ENCODE measurements around the gene DNAH6.
"Not testable (repeated sequence)": the region's sequence is repeated elsewhere in the genome, so short reads cannot be mapped to it uniquely, and the experiment has no call there.

Gene DNAH6

DNA sequence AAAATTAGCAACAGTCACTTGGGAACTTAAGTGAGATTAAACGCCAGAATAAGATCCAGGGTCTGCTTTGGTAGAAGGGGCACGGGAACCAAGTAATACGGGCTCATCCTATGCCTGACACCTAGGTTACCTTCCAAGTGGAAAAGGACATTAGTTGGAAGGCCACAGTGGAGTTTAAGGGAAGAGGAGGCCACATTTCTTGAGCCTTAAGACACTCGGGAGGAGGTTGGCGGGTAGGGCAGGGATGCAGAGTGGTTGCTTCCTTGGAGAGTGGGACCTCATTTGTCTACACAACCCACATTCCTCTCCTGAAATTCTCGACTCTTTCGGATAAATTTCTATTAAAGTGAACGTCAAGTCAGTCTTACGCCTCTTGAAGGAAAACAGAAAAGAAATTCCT lies 510 bp upstream of the DNAH6 start:
- DNase-seq, result no peak

DNA sequence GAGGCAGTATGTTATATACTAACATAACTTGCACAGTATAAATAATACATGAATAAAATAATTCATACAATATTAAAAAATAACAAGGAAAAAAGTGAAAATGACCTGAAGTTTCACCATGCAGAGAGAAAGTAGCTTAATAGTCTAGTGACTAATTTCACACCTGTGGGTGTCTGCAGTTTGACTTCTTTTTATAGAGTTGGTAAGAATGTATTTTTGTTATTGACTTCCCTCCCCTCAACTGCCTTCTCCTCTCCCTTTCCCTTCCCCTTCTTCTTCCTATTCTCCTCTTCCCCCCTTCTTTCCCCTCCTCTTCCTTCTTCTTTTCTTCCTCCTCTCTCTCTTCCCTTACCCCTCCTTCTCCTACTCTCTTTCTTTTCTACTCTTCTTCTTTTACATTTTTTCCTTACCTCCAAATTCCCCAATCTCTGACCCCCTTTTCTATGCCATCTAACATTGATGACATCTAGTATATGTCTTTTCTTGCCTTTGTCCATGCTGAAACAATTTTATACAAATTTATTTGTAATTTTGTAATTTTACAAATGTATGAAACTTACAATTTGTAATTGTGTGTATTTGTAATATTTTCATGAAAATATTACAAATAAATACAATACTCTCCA lies 3.1 kb downstream of the DNAH6 start:
- no peak for DNase-seq

DNA sequence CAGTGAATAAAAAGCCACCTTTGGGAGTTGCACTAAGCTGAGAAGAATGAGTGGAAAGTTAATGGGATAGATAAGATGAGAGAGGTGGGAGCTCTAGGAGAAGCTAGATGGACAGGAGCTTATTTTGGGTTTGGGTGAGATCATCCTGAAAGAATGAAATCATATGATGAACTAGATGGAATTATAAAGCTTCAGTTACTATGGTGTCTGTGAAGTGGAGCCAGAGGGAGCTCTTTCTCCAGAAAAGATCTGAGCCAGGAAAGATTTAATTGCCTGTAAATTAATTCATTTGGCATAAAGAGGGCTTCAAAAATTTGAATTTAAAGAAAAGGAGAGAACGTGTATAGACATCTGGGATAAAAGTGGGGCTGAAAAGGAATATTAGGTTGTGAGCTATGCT lies 10.3 kb downstream of the DNAH6 start:
- DNase-seq, result no peak

DNA sequence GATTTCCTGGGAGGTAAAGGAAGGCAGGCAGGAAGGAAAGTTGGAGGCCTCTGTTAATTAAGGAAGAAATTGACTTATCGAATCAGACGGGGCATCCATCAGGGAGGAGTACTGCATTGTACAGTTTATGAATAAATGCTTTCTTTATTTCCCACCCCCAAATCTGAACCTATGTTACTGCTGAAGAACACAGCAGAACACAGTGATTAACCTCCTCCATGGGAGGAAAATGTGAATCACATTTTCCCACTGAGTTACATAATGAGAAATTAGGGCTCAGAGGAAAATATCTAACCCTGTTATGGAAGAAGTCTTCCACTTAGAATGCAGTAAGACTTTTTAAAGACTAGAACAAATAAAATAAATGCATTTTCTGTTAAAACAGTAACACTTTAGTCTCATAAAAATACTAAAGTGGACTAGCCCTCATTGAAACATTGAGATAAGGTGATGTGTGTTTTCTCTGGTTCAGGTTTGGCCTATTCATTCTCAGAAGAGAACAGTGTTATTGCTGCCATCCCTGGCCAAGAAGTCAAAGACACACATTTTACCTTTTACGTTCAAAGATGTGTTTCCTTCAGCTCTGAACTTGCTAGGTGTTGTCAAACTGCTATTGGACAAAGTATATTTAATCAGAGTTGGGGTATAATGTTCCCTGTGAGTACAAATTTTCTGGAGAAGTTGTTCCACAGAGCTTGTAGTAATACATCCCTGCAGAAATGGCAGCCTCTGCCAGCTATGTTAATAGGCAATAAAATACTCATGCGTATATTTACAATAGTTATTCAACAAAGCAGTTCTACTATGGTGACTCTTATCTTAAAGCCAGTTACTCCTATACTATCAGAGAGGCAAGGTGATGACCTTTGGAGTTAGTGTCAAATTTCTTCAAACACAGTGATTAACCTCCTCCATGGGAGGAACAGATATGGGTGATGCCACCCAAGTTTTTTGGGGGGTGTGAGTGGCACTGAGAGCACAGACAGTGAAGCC lies 11.1 kb downstream of the DNAH6 start:
- DNase-seq, result no peak

DNA sequence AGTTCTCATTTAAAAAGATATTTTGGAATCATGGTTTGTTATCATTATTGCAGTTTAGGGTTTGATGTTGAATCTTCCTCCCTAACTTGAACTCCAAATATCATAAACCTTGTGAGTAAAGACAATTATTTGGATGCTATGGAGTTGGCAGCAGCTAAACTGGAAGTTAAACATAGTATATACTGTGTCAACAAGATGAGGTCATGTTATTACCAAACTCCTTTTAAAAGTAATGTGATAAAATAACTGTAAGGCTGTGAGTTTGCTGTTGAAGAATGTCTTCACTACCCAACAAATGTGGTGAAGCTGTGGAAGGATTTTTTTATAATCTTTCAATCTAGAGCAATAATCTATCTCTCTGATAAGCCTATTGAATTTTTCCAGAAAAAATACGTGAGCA lies 16.0 kb downstream of the DNAH6 start:
- no peak for DNase-seq

DNA sequence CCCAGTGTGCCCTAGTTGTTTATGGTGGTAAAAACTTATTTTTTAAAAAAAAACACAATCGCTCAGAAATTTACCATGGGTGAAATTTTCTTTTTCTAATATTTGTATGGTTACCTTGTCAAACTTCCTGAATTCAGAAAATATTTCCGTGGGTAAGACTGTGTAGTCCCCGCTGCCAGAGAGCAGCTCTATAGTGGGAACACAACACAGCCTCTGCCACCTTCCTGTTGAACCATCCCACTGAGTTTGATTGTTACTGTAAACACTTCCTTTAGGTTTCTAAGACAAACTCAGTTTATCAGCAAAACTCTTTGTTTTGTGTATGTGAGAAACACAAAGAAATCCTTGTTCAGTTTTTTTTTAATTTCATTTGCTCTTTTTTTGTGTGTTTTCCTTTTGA lies 17.9 kb downstream of the DNAH6 start:
- DNase-seq, result no peak

DNA sequence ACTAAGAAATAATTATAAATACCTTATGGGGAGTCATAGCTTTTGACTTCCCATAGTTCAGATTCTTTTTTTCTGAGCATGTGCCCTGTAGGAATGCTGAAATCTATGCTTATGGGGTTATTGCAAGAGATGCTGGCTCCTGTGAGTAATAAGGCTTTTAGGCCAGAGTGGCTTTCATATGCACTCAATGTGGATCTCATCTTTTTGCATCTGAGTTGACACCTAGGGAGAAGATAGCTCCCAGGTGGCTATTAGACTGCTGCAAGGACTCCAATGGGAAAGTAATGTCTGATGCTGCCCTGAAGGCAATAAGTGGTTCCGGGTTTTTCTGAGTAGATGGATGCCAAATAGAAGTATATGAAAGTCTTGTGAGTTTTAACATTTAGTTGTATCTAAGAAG lies 21.0 kb downstream of the DNAH6 start:
- no peak for DNase-seq

DNA sequence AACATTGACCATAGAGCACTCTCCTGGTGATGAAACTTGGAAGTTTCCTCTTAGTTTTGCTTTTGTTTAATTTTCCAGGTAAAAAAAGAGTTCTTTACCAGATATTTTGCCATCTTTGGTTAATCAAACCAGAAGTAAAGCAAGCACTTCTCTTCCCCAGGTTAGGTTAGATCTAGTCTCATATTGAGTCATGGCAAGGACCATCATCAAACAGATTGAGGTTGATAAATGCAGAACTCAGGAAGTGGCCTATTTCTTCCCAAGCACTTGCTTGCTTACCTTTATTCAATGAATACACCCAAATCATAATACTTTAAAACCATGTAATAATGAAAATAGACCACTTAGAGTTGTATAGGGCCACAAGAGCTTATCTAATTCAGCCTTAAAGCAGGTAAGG lies 23.4 kb downstream of the DNAH6 start:
- DNase-seq, result no peak

DNA sequence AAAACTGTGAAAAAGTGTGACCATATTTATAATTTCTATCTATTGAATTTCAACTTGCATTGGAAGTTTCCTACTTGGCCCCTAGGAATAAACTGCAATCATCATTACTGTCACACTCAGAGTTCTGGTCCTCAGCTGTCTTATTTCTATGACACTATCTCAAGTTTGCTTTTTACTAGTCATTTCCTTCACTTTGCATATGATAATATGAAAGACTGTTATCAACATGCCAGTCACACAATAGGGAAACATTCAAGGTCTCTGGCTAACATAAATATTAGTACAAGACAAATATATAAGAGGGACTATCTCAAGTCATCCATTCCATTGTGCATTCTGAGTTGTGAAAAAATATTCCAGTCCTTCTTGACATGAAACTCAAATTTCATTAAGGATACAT lies 28.7 kb downstream of the DNAH6 start:
- DNase-seq, result no peak

DNA sequence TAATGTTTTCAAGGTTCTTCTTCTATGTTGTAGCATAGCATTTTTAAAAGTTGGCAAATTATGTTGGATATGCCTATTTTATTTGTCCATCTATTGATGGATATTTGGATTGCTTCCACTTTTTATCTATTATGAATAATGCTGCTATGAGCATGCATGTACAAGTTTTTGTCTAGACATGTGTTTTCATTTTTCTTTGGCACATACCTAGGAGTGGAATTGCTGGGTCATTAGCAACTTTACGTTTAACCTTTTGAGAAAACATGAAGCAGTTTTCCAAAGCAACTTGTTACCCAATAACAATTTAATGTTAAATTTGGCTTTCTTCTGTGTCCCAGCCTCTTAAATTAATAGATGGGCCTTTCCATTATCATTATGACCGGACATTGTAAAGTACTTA lies 30.3 kb downstream of the DNAH6 start:
- DNase-seq, result no peak

DNA sequence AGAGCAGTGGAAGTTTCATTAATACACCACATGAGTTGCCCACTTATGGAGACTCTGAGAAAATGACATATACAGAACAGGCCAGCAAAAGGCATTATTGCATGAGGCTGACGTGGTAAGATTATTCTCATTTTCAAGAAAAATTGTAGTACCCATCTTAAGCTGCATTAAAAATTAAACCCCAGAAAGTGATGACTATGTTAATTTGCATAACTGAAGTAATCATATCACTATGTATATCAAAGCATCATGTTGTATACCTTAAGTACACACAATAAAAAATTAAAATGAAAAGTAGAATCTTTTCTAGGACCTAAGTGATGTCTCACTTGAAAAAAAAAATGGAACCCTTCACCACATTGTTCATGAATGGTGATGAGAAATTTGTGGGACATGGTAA lies 32.0 kb downstream of the DNAH6 start:
- DNase-seq, result no peak

DNA sequence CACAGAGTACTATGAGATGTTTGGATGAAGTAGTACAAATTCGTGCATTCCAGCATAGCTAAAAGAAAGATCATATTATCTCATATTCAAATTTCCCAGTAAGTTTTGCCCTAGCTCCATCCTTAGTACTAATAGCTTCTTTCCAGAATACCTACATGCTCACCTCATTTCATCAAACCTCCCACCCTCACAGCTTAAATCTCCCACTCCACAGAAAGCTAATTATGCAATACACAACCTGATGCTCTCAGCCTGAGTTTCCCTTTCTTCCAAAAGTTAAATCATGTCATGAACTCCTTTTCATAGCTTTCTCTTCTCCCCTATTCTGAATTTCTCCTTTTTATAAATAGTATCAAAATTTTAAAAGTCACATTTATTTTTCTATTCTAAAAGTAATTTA lies 34.6 kb downstream of the DNAH6 start:
- no peak for DNase-seq

DNA sequence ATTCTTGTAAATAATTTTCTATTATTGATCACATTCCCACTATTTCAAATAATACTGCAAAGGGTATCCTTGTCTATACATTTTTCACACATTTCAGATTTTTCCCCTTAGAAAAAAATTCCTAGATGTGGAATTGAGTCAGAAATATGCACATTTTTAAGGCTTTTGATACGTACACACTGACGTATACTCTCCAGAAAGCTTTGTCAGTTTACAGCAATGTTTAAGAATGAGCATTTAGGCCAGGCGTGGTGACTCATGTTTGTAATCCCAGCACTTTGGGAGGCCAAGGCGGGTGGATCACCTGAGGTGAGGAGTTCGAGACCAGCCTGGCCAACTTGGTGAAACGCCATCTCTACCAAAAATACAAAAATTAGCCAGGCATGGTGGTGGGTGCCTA lies 35.2 kb downstream of the DNAH6 start:
- DNase-seq, result not testable (repeated sequence)

DNA sequence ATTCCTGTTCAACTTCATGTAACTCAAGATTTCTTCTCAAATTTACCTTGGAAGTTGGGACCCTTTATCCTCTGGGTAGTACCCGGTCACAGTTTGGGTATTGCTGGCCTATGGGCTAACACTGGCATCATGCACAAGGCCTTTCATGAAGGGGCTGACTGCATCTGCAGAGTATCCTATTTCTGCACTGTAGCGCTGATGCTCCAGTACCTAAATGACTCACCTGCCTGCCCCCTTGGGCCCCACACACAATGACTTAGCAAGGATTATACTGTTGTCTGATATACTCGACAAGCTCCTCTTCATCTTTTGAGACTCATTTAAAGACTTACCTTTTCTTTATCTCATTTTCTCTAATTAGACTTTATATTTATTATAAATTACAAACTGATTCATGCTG lies 39.9 kb downstream of the DNAH6 start:
- no peak for DNase-seq

DNA sequence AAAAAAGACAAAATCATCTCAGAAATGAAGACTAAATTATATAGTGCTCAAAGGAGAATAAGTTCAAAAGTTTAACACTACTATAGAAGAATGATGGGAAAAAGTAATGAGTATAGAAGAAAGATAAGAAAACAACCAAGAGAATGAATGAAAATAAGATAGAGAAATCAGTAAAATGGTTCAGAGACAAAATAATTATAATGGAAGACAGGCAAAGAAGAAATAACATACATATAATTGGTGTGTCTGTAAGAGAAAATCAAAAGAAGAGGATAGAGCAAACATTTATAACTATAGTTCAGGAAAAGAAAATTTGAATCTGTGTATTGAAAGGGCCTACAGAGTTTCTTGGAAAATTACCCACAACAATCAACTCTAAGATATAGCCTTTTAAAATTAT lies 43.5 kb downstream of the DNAH6 start:
- DNase-seq, result no peak

DNA sequence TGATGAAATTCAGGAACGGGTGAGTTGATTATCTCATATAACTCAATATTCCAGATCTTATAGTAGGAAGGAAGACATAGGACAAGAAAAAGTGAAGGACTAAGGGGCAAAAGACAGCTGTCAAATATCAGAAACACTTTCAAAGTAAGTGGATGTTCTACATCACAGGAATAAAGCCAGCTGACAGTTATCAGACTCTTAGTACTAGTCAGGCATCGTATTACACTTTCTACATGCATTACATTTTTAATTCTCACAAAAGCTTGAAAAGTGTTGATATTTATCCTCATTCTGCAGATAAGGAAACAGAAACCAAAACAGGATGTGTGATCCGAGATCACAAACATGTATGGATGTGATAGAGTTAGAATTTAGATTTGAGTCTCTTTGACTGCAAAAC lies 63.4 kb downstream of the DNAH6 start:
- DNase-seq, result no peak

DNA sequence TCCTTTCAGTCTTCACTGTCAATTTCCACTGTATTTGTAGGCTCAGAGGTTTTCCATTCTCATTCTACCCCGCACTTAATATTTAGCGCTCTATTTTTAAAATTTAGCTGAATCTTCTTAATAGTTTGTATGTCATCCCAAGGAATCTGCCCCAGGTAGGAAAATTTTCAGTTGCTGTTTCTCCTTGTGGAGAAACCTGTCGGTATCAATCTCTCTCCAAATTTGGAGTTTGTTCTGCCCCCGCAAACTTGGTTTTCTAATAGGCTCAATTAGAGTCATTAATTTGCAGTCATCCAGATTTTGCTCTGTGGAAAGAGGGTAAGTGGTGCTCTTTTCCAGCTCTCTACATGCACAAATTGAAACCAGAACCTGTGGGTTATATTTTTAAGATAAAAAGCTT lies 87.6 kb downstream of the DNAH6 start:
- DNase-seq, result no peak

DNA sequence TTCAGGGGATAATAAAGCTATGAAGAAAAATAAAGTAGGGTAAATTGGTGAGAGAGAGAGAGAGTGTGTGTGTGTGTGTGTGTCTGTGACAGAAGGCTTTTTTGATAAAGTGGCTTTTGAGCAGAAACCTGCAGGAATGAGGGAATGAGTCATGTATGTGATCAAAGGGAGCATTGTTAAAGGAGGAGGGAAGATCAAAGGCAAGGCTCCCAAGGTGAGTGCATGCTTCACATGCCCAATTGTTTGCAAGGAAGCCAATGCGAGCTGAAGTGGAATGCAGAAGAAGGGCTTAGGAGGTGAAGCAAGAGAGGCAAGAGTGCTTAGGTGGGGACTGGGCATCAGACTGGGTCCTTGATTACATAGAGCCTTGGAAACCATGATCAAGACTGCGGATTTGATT lies 96.8 kb downstream of the DNAH6 start:
- no peak for DNase-seq

DNA sequence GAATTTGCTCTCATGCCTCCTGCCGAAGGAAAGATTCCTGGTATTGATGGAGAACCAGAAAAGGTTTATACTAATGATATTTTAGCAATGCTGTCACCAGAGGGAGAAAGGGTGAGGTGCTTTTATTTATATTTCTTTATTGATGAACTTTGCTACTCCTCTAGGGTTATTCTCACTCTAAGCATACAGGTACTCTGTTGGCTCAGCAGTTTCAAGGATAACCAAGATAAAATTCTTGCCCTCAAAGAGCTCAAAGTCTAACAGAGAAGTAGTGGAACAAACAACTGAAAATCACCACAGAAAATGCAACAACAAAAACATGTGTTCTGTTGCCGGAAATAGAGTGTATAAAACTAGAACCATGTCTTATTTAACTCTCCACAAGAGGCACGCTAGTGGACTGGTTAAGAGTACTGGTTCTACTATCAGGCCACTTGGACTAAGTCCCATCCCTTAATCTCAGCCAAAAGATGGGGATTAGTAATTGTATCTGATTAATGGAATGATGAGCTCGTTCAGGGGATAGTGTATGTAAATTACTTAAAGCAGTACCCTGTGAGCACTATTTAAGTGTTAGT lies 103.6 kb downstream of the DNAH6 start:
- no peak for DNase-seq

DNA sequence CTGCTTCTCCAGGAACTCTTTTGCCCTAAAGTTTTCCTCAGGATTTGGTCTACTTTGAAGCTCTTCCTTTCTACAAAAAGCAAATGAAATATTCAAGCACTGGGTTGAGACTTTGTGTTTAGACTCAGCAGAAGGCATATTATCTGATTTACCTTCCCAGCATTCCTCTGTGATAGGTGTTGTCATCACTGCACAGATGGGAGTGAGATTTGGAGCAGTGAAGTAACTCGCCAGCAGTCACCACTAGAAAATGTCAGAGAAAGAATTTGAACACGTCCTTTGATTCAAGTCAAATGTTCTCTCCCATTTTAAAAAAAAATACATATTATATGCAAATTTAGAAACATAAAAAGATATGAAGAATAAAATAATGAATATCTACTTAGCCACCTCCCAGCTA lies 112.2 kb downstream of the DNAH6 start:
- DNase-seq, result no peak

DNA sequence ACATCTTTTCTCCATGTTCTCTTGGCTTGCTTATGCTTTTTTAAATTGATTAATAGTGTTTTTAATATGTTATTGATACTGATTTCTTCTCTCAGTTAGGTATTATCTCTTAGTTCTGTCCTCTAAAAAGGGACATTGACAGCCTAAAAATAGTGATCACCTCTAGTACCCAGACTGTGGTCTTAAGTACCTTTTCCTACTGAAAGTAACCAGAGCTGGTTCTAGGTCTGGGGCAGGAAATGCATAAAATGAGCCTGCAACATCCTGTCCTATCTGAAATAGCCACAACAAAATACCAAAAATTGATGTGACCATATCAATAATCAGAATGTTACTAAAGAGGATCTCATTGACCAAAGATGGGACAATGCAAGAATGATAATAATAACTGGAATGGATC lies 113.3 kb downstream of the DNAH6 start:
- DNase-seq, result no peak

DNA sequence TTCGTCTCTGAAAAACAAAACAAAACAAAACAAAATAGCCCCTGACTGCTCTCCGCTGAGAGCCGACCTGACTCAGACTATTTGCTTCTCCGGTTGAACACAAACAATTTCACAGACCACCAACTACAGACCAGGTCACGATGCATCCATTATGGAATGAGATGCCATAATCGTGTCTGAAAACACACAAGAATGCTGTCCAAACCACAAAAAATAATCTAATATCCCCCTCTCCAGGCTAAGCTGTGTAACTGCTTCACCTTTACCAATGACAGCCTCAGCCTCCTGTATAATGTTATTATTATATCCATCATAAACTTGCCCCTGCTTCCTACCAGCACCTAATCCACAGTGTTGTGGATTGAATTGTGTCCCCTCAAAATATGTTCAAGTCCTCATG lies 114.7 kb downstream of the DNAH6 start:
- DNase-seq, result no peak

DNA sequence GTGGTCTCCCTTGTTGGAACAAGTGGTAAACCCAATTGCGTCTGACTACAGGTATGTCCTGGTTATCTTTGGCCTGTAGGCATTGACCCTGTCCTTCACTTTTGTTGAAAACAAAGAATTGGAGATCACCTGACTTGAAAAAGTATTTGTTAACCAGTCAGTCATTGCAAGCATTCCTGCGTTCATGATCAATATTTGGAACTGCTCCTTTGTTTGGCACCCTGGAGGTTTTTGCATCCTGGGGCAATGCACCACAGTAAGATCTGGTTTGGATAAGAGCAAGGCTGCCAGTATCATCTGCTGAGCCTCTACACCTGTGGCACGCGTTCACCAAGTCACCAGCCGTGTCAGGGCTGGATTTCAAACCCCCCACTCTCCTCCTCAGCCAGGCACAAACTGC lies 115.7 kb downstream of the DNAH6 start:
- DNase-seq, result no peak
